ENCODE measurements around the gene POLDIP2.

- TF ChIP-seq, protein P1, sequence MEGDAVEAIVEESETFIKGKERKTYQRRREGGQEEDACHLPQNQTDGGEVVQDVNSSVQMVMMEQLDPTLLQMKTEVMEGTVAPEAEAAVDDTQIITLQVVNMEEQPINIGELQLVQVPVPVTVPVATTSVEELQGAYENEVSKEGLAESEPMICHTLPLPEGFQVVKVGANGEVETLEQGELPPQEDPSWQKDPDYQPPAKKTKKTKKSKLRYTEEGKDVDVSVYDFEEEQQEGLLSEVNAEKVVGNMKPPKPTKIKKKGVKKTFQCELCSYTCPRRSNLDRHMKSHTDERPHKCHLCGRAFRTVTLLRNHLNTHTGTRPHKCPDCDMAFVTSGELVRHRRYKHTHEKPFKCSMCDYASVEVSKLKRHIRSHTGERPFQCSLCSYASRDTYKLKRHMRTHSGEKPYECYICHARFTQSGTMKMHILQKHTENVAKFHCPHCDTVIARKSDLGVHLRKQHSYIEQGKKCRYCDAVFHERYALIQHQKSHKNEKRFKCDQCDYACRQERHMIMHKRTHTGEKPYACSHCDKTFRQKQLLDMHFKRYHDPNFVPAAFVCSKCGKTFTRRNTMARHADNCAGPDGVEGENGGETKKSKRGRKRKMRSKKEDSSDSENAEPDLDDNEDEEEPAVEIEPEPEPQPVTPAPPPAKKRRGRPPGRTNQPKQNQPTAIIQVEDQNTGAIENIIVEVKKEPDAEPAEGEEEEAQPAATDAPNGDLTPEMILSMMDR (IDR thresholded peaks at IDR 0.05): no peak
- TF ChIP-seq POLR2A (IDR thresholded peaks at IDR 0.05): no peak
These were observed 58.9 kb downstream of the POLDIP2 start for GRCh38 chr17:28298449-28298848.
